Loucy (cell line): ENCODE measurements around the gene SH2D3C.

ENCODE experiments used
- EZH2phosphoT487 ChIP-seq: fragments of 200-600 bp; IDR thresholded peaks from 2 replicates; pipeline ENCODE4 v1.6.1; 2018; ENCODE audit warnings: antibody characterized with exemption, mild to moderate bottlenecking, moderate library complexity, borderline replicate concordance
- TF ChIP-seq, protein P1 (sequence below): fragments of 200-600 bp; sonication (generic); conservative IDR thresholded peaks from 2 replicates; pipeline ENCODE4 v1.5.1; 2014; ENCODE audit warnings: mild to moderate bottlenecking, antibody characterized with exemption, low read length

DNA sequence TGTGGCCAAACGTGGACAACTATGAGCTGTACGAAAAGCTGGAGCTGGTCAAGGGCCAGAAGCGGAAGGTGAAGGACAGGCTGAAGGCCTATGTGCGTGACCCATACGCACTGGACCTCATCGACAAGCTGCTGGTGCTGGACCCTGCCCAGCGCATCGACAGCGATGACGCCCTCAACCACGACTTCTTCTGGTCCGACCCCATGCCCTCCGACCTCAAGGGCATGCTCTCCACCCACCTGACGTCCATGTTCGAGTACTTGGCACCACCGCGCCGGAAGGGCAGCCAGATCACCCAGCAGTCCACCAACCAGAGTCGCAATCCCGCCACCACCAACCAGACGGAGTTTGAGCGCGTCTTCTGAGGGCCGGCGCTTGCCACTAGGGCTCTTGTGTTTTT is 10.7 kb upstream of the SH2D3C start:
- TF ChIP-seq, protein P1, sequence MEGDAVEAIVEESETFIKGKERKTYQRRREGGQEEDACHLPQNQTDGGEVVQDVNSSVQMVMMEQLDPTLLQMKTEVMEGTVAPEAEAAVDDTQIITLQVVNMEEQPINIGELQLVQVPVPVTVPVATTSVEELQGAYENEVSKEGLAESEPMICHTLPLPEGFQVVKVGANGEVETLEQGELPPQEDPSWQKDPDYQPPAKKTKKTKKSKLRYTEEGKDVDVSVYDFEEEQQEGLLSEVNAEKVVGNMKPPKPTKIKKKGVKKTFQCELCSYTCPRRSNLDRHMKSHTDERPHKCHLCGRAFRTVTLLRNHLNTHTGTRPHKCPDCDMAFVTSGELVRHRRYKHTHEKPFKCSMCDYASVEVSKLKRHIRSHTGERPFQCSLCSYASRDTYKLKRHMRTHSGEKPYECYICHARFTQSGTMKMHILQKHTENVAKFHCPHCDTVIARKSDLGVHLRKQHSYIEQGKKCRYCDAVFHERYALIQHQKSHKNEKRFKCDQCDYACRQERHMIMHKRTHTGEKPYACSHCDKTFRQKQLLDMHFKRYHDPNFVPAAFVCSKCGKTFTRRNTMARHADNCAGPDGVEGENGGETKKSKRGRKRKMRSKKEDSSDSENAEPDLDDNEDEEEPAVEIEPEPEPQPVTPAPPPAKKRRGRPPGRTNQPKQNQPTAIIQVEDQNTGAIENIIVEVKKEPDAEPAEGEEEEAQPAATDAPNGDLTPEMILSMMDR, result no peak
- TF ChIP-seq EZH2phosphoT487, result no peak
